HL-60/S4 (cell line): ENCODE results near the gene ZNHIT2.

Source experiments
- in situ Hi-C: fragments of 300-500 bp; cut with MboI; formaldehyde crosslinking; loops from 2 replicates; pipeline ENCODE4 v1.14.3; 2022; ENCODE audit warnings: low sequenced_read_pairs

Gene ZNHIT2

GRCh38 chr11:65134952-65135632 is 17.6 kb upstream of the ZNHIT2 start:
- in situ Hi-C loops, result no loop called here

DNA sequence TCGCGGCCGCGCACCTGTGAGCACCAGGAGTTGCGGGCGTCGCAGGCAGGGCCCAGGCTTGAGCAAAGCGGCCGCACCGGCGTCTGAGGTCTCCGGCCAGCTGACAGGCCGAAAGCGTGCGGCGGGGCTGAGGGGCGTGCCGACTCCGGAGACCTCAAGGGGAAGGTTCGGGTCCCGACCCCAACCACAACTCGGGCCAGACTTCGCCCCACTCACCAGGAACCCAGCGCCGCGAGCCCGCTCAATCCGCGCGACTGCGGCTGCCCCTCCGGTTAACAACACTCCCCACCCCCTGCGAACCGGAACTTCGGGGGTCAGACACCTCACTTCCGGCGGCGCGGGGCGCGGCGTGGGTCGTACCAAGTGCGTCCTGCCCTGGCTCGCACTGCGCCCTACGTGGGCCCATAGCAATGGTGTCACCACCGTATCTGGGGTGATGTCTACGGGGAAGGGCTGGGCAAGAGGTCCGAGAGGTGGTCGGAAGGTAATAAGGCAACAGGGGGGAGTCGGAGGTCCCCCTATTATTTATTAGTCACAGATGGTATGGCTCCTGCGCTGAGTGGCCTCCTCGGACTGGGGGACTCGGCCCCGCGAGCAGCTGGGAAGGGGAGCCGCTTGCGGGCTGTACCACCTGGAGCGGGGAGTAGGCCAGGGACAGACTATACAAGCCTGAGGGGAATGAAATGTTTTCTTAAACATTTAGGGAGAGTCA is 16.9 kb upstream of the ZNHIT2 start, which contains the start of gene SYVN1:
Gene SYVN1 (minus strand): TSS at position 280 of the 712 bp plus-strand sequence. CDS start 918 bp downstream, outside the sequence.
- in situ Hi-C loops, result no loop called here

DNA sequence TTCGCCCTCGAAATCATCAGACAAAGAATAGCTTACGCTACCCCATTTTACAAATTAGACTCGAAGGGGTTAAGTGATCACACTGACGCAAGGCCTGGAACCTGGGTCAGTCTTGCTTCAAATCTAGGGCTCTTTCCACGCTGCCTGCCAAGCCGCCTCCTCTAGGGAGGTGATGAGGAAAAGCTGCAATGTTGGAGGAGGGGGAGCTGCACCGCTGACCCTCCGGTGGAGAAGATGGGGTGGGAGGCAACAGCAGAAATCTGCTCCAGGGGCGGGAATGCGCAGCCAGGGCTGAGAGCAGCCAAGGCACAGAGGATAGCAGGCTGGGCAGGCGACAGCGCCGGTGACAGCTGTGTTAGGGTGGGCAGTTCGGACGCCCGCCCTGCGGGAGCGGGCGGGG is 16.2 kb upstream of the ZNHIT2 start:
- in situ Hi-C loops, result no loop called here

DNA sequence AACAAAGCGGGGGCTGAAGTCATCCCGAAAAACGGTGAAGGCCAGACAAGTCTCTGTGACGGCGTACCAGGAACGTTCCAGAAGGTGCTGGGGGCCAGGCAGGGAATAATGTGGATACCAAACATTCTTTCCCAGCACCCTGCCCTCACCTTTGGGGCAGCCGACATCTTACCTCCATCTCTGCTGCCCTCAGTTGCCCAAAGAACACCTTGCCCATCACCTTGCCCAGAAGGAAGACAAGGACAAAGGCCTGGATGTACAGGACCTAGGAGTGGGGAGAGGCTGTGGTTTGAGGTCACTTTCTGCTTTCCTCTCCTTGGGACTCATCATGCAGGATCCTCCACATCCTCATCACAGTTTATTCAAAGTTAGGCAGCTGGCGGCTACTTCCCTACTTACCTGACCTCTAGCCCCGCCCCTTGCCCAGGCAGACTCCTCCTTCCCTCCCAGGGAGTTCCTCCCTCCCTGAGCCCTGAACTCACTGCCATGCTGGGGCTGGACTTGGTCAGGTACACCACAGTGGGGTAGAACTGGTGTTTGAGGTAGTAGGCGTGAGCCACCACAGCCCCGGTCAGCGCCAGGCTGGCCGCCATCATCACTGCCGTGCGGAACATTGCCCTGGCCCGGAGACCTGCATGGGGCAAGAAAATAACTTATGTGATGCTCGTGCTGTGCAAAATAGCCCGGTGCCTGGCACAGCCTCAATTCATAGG is 15.6 kb upstream of the ZNHIT2 start:
- in situ Hi-C loops, result no loop called here

DNA sequence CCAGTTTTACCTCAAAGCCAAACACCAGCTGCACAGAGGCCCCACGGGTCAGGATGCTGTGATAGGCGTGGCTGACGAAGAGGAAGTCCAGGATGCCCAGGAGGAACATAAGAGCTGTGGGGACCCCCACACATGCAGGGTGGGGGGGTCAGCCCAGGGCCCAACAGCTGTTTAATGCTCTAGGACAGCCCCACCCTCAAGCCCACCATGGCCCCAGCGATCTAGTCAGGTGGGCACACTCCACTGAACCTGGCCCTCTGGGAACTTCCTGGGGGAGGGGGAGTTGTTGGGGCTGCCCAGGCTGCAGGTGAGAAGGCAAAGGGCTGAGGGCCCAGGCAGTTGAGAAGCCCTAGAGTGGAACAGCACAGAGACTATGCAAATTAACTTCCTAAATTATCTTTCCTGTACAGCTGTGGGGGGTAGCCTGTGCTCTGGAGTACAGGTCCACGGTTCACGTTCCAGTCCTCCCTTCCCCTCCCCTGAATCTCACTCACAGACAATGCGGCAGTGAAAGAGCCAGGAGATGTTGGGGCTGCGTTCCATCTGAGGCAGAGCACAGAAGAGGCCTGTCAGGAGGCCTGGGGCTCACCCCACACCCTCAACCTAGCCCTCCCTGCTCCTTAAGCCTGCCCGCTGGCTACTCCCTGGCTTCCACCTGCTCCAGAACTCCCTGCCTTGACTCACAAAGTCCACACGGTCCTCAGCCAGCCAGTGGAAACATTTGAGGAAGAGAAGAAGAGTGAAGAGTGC is 14.9 kb upstream of the ZNHIT2 start:
- in situ Hi-C loops, result no loop called here

DNA sequence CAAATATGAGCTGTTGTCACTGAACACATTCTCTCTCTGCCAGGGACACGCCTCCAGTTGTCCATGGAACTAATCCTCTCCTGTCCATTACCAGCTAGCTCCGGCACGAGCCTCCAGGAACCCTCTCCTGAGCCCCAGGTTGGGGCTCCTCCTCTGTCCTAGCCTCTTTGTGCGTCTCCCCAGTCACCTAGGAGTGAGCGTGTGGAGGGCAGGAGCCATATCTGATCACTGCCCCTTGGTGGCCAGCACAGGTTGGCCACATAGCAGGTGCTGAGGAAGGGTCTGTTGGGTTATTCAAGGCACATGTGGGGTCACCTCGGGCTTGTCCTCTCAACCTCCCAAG is 14.4 kb upstream of the ZNHIT2 start:
- in situ Hi-C loops, result no loop called here

GRCh38 chr11:65131417-65131776 is 13.9 kb upstream of the ZNHIT2 start:
- in situ Hi-C loops, result no loop called here

DNA sequence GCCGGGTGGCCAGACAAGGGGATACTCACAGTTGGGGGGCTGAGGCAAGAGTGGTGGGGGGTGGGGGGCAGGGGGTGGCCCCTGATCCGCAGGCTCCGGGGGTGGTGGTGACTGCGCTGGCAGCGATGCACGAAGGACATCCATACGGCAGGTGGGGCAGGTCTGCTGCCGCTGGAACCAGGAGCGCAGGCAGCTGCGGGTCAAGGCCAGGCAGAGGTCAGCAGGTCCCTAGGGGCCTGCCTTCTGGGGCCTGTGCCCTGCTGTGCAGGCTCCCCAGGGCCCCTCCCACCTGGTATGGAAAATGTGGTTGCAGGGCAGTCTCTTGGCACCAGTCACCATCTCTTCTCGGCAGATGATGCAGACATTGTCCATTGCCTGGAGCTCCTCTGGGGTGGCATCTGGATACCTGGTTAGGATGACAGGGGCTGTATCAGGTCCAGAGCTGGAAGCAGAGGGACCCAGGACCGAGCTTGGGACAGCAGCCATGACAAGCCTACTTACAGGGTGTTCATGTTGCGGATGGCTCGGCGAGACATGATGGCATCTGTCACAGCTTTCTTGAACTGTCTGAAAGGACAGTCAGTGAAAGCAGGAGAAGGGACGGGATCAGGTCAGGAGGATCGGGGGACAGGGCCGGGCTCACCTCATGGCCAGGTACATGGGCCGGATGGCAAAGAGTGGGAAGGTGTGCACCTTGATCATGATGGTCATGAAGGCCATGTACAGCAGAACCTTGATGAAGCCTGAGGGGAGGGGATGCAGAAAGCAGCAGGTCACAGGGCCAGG is 13.3 kb upstream of the ZNHIT2 start:
- in situ Hi-C loops, result no loop called here

- in situ Hi-C loops, result no loop called here
These were observed 12.3 kb upstream of the ZNHIT2 start for GRCh38 chr11:65129649-65130441.

- in situ Hi-C loops, result no loop called here
These were observed 11.0 kb upstream of the ZNHIT2 start for GRCh38 chr11:65128182-65129145.

DNA sequence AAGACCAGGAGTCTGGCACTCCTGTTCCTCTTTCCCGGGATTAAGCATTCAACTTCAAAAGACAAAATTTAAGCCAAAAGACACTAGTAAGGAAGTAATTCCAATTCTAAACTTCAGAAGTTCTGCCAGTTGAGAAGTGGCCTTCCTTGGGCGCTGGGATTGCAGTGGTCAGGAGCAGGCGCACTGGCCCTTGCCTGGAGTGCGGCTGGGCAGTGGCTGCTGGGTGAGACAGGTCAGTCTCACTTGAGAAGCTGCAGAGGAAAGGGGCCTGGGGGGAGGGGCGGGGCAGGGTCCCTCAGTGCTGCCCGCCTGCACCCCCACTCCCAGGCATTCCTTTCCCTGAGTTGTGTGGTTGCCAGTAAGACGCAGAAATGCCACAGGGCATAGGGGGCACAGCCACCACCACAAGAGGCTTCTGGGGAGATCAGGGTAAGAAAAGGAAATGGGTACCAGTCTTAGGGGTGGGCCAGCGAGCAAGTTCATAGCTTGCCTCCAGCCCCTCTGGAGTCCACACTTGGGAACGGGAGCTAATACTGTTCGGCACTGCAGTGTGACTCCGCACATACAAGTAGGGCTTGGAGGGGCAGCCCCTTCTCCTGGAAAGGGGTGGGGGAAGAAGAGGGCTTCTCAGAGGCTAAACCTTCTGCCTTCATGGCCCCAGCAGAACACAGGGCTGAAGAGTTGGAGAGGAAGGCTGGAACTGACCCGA is 10.1 kb upstream of the ZNHIT2 start:
- in situ Hi-C loops, result no loop called here

DNA sequence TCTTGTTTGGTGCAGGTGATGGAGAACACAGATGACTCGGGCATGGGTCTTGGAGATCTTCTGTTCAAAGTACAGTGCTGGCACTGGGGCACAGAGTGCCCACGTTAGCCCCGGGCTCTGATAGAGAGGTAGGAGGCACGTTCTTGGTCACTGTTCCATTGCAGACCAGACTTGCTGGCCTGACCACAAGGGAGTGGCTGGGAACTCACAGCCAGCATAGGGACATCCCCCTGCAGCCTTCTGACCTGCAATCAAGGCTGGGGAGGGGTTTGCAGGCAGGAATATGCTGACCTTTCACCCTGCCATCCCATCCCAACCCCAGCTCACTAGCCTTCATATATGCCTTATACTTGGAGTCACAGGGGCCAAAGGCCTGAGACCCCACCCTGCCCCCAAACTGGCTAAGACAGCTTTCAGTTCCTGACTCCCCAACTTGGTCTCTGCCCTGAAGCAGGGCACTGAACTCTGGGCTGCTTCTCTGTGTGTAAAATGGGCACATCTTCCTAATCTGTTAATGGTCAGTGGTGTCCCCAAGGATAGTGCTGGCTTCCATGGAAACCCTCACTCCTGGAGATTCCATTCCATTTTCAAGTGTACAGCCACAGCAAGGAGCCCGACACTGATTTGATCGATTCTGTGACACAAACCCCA is 9.2 kb upstream of the ZNHIT2 start:
- in situ Hi-C loops, result no loop called here

GRCh38 chr11:65125197-65126056 is 7.9 kb upstream of the ZNHIT2 start:
- in situ Hi-C loops, result no loop called here

DNA sequence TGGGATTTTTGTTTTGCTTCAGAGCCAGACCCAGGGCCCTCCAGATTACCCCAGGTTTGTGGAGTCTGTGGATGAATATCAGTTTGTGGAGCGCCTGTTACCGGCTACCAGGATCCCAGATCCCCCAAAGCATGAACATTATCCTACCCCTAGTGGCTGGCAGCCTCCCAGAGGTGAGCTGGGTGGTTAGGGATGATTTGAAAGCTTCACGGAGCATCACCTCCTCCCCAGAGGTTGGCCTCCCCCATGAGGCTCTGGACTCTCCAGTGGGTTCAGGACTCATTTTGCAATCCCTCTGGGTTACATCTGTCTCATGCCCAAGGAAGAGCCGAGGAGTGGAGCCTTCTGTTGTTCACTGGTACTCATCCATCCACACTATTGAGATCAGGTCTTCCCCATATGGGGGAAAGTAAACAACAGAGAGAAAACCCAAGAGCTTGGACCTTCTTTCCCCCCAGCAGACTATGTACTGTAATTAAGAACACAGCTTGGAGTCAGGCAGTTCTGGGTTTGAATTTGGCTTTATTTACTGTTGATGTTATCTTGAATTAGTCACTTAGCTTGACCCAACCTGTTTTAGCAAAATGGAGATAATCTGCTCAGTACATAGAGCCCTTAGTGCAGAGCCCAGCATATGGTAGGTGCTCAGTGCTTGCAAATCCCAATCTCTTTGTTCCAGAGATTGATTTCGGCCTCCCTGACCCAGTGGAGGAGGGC is 7.1 kb upstream of the ZNHIT2 start:
- in situ Hi-C loops, result no loop called here

GRCh38 chr11:65121865-65122696 is 4.6 kb upstream of the ZNHIT2 start, which contains the start of the genes FAU and MRPL49:
FAU (minus strand) TSS chr11:65122134; CDS start chr11:65121813, 321 bp downstream.
MRPL49 (plus strand) TSS chr11:65122321; CDS start chr11:65122347, 26 bp downstream.
- in situ Hi-C loops, result no loop called here
